HG03097 (cell line): ENCODE measurements around the gene SPNS3.

Source experiments
- ATAC-seq: cut with Tn5 transposase; IDR thresholded peaks from one replicate; pipeline ENCODE4 v1.9.1; 2021; ENCODE audit not compliant: unreplicated experiment, low FRiP score

The SPNS3 gene

GRCh38 chr17:4463818-4464476, 30.2 kb downstream of the SPNS3 start:
- ATAC-seq, result no peak

- no peak for ATAC-seq
Observed at GRCh38 chr17:4465786-4466185, 32.0 kb downstream of the SPNS3 start.

- no peak for ATAC-seq
Observed at GRCh38 chr17:4467287-4467686, 33.5 kb downstream of the SPNS3 start.

GRCh38 chr17:4469552-4469951, 35.8 kb downstream of the SPNS3 start:
- ATAC-seq, result no peak

GRCh38 chr17:4472286-4472685, 38.5 kb downstream of the SPNS3 start:
- ATAC-seq, result no peak

- no peak for ATAC-seq
Observed at GRCh38 chr17:4474093-4474492, 40.4 kb downstream of the SPNS3 start.

GRCh38 chr17:4475001-4475400, 41.3 kb downstream of the SPNS3 start:
- ATAC-seq, result no peak

GRCh38 chr17:4475463-4475862, 41.7 kb downstream of the SPNS3 start:
- ATAC-seq, result no peak

- ATAC-seq, result no peak
Observed at GRCh38 chr17:4476017-4476416, 42.3 kb downstream of the SPNS3 start.

- no peak for ATAC-seq
Observed at GRCh38 chr17:4476511-4477070, 42.9 kb downstream of the SPNS3 start.

- no peak for ATAC-seq
Observed at GRCh38 chr17:4477255-4477791, 43.6 kb downstream of the SPNS3 start.

GRCh38 chr17:4478318-4478830, 44.6 kb downstream of the SPNS3 start:
- ATAC-seq, result no peak

- no peak for ATAC-seq
Observed at GRCh38 chr17:4479340-4479981, 45.7 kb downstream of the SPNS3 start.

- ATAC-seq, result no peak
Observed at GRCh38 chr17:4479982-4480751, 46.4 kb downstream of the SPNS3 start.

GRCh38 chr17:4480929-4481898, 47.5 kb downstream of the SPNS3 start:
- no peak for ATAC-seq

- ATAC-seq, result no peak
Observed at GRCh38 chr17:4482338-4483011, 48.7 kb downstream of the SPNS3 start.

GRCh38 chr17:4483012-4483840, 49.5 kb downstream of the SPNS3 start:
- no peak for ATAC-seq
